Sciatic nerve (tissue), 2 donors: ENCODE data around the gene F2RL3. TPM values are rescaled to one million over a fixed set of nuclear protein-coding genes. Genes with fewer than 3 reads are reported as not detected.
A peak's percentile ranks its signal among the peaks of the same experiment; 100 is the strongest.

Source experiments
- ATAC-seq: fragments of 200-7000 bp; cut with Tn5 transposase; one replicate; pipeline ENCODE4 v1.9.1; 2020; ENCODE audit warnings: mild to moderate bottlenecking, moderate library complexity
- DNase-seq: peaks from one replicate; pipeline ENCODE4 v3.0.0-alpha.2; 2020; ENCODE audit warnings: low spot score
- intact Hi-C: fragments of 100-400 bp; cut with DNase I; formaldehyde crosslinking; loops from one replicate; pipeline ENCODE4 v1.14.2; 2022
- total RNA-seq: library from RNA; stranded (reverse); fragmentation: NEBNext Ultra II Directional; extraction: Animal tissue kit (Norgen Biotek cat#: 25700); gene quantifications from one replicate; pipeline ENCODE4 v1.2.1, GENCODE V29; 2021
- donor health status: DM: no; HTN: no; CAD: no.
- donor health status: DM: no; HTN: no; CAD: no.

The F2RL3 gene
- total RNA-seq, 1 donor from 2014 or later, result 2.5 TPM

GRCh38 chr19:16891696-16892382 lies 3.0 kb downstream of the F2RL3 start:
- ATAC-seq, result no peak
- no peak for DNase-seq
- intact Hi-C loops, result no loop called here

- intact Hi-C loops, result no loop called here
- DNase-seq, result no peak
- no peak for ATAC-seq
These were observed 3.6 kb downstream of the F2RL3 start for GRCh38 chr19:16892436-16892835.

- DNase-seq (no peak), ATAC-seq (no peak)
- intact Hi-C loops, result no loop called here
These were observed 4.3 kb downstream of the F2RL3 start for GRCh38 chr19:16892868-16893685.

- ATAC-seq (no peak), DNase-seq (no peak)
- intact Hi-C loops, result no loop called here
These were observed 4.8 kb downstream of the F2RL3 start for GRCh38 chr19:16893686-16893989.

- intact Hi-C loops, result no loop called here
- no peak for DNase-seq
- ATAC-seq, result no peak
These were observed 5.3 kb downstream of the F2RL3 start for GRCh38 chr19:16894080-16894479.

- intact Hi-C loops, result no loop called here
- DNase-seq, result peak; percentile 68
- no peak for ATAC-seq
These were observed 6.8 kb downstream of the F2RL3 start for GRCh38 chr19:16895467-16896145.

GRCh38 chr19:16896146-16897028 lies 7.6 kb downstream of the F2RL3 start:
- ATAC-seq, result peak; percentile 2
- intact Hi-C loops, result no loop called here
- DNase-seq, result peak; percentile 73

GRCh38 chr19:16897029-16897855 lies 8.4 kb downstream of the F2RL3 start:
- intact Hi-C loops, result no loop called here
- peak; percentile 94 for ATAC-seq
- peak; percentile 98 for DNase-seq

- DNase-seq (no peak), ATAC-seq (peak; percentile 2)
- intact Hi-C loops, result no loop called here
These were observed 9.0 kb downstream of the F2RL3 start for GRCh38 chr19:16897856-16898161.

GRCh38 chr19:16898361-16899015 lies 9.7 kb downstream of the F2RL3 start:
- intact Hi-C loops, result no loop called here
- ATAC-seq, result no peak
- DNase-seq, result no peak

GRCh38 chr19:16899566-16900075 lies 10.8 kb downstream of the F2RL3 start:
- peak; percentile 62 for DNase-seq
- intact Hi-C loops, result no loop called here
- ATAC-seq, result no peak

GRCh38 chr19:16901491-16902175 lies 12.8 kb downstream of the F2RL3 start:
- DNase-seq (no peak), ATAC-seq (no peak)
- intact Hi-C loops, result no loop called here

GRCh38 chr19:16902545-16902944 lies 13.7 kb downstream of the F2RL3 start:
- DNase-seq (no peak), ATAC-seq (no peak)
- intact Hi-C loops, result no loop called here

GRCh38 chr19:16903347-16903746 lies 14.5 kb downstream of the F2RL3 start:
- intact Hi-C loops, result no loop called here
- ATAC-seq, result no peak
- no peak for DNase-seq

GRCh38 chr19:16904599-16904998 lies 15.8 kb downstream of the F2RL3 start:
- ATAC-seq, result no peak
- no peak for DNase-seq
- intact Hi-C loops, result no loop called here

GRCh38 chr19:16908759-16909158 lies 20.0 kb downstream of the F2RL3 start:
- intact Hi-C loops, result no loop called here
- DNase-seq (no peak), ATAC-seq (no peak)

- DNase-seq (no peak), ATAC-seq (no peak)
- intact Hi-C loops, result no loop called here
These were observed 22.2 kb downstream of the F2RL3 start for GRCh38 chr19:16911046-16911445.
